Ascending aorta (tissue), 2 donors: ENCODE results near the gene FOLR2. TPM values are rescaled to one million over a fixed set of nuclear protein-coding genes. Genes with fewer than 3 reads are reported as not detected.

Experiments used
- DNase-seq, 2 donors: peaks; one replicate each; pipeline ENCODE4 v3.0.0-alpha.2; 2019; ENCODE audit warnings: low spot score in 2 of 2
- H3K27ac ChIP-seq, 2 donors: fragments of 200-600 bp; sonication (generic); one replicate each; pipeline ENCODE4 v1.5.1; 2016 to 2017; ENCODE audit warnings: mild to moderate bottlenecking in 1 of 2
- H3K27me3 ChIP-seq: fragments of 200-600 bp; sonication (generic); one replicate; pipeline ENCODE4 v1.5.1; 2017
- H3K36me3 ChIP-seq, 2 donors: fragments of 200-600 bp; sonication (generic); one replicate each; pipeline ENCODE4 v1.5.1; 2016
- H3K4me1 ChIP-seq, 2 donors: fragments of 200-600 bp; sonication (generic); one replicate each; pipeline ENCODE4 v1.5.1; 2016 to 2017; ENCODE audit warnings: mild to moderate bottlenecking in 1 of 2
- H3K4me3 ChIP-seq, 2 donors: fragments of 200-600 bp; sonication (generic); one replicate each; pipeline ENCODE4 v1.5.1; 2016 to 2017; ENCODE audit warnings: mild to moderate bottlenecking in 1 of 2
- H3K9me3 ChIP-seq, 2 donors: fragments of 200-600 bp; sonication (generic); one replicate each; pipeline ENCODE4 v1.5.1; 2016
- intact Hi-C: fragments of 100-400 bp; cut with DNase I; formaldehyde crosslinking; loops from one replicate; pipeline ENCODE4 v1.15.1; 2023
- total RNA-seq: library from RNA; depleted of rRNA; stranded (reverse); fragments of >200 nt; gene quantifications from one replicate; pipeline ENCODE4 v1.1.0, GENCODE V29; 2016
- TF ChIP-seq, protein P1 (sequence below), 3 experiments: fragments of 200-600 bp in 2 of 3; fragments of 450-650 bp in 1 of 3; sonication (generic) in 2 of 3; IDR thresholded peaks; one replicate each; pipeline ENCODE4 v1.5.1; 2016 to 2019; ENCODE audit warnings: antibody characterized with exemption in 3 of 3, mild to moderate bottlenecking in 1 of 3, moderate library complexity in 1 of 3

FOLR2 gene
- total RNA-seq, 1 donor from 2014 or later, result 34.5 TPM

- Histone ChIP-seq H3K36me3 (peaks cover 69 to 83% of the 10 kb centered on the region in 2 donors), H3K27ac (no peak overlapping the region), H3K4me3 (no peak overlapping the region), H3K9me3 (no peaks in the 10 kb centered on the region), H3K27me3 (no peaks in the 10 kb centered on the region), H3K4me1 (peaks cover 3 to 10% of the 10 kb centered on the region in 2 donors)
- peak in 1 of 2 donors; percentile 59 for DNase-seq
- intact Hi-C loops, result loop anchor here (10.0 kb wide), 2 partner anchors 775 to 1645 kb away; partner anchors contain the start of genes COA4, NADSYN1 and PAAF1
- TF ChIP-seq, protein P1, sequence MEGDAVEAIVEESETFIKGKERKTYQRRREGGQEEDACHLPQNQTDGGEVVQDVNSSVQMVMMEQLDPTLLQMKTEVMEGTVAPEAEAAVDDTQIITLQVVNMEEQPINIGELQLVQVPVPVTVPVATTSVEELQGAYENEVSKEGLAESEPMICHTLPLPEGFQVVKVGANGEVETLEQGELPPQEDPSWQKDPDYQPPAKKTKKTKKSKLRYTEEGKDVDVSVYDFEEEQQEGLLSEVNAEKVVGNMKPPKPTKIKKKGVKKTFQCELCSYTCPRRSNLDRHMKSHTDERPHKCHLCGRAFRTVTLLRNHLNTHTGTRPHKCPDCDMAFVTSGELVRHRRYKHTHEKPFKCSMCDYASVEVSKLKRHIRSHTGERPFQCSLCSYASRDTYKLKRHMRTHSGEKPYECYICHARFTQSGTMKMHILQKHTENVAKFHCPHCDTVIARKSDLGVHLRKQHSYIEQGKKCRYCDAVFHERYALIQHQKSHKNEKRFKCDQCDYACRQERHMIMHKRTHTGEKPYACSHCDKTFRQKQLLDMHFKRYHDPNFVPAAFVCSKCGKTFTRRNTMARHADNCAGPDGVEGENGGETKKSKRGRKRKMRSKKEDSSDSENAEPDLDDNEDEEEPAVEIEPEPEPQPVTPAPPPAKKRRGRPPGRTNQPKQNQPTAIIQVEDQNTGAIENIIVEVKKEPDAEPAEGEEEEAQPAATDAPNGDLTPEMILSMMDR (IDR thresholded peaks at IDR 0.05), result no peak
Observed at GRCh38 chr11:72229925-72230763, 13.6 kb downstream of the FOLR2 start.

- Histone ChIP-seq H3K27me3 (no peaks in the 10 kb centered on the region), H3K4me3 (no peak overlapping the region), H3K9me3 (no peaks in the 10 kb centered on the region), H3K4me1 (peaks cover 0 to 7% of the 10 kb centered on the region in 2 donors), H3K27ac (no peak overlapping the region), H3K36me3 (peaks cover 76 to 90% of the 10 kb centered on the region in 2 donors)
- TF ChIP-seq, protein P1 (IDR thresholded peaks at IDR 0.05), result no peak
- DNase-seq, result no peak
- intact Hi-C loops, result no loop called here
Observed at GRCh38 chr11:72230764-72231365, 14.3 kb downstream of the FOLR2 start.

- TF ChIP-seq, protein P1 (IDR thresholded peaks at IDR 0.05), result no peak
- peaks cover 78 to 93% of the 10 kb centered on the region in 2 donors for H3K36me3 ChIP-seq
- peaks cover 0 to 1% of the 10 kb centered on the region in 2 donors for H3K4me1 ChIP-seq
- H3K4me3 ChIP-seq, result no peak overlapping the region
- no peaks in the 10 kb centered on the region for H3K27me3 ChIP-seq
- DNase-seq, result peak in 1 of 2 donors; percentile 53
- intact Hi-C loops, result no loop called here
- no peaks in the 10 kb centered on the region for H3K9me3 ChIP-seq
- H3K27ac ChIP-seq, result no peak overlapping the region
Observed at GRCh38 chr11:72231396-72232259, 15.0 kb downstream of the FOLR2 start.

GRCh38 chr11:72232260-72233055, 15.9 kb downstream of the FOLR2 start:
- TF ChIP-seq, protein P1 (IDR thresholded peaks at IDR 0.05), result no peak
- no peaks in the 10 kb centered on the region for H3K4me1 ChIP-seq
- no peaks in the 10 kb centered on the region for H3K9me3 ChIP-seq
- no peak overlapping the region for H3K4me3 ChIP-seq
- no peaks in the 10 kb centered on the region for H3K27me3 ChIP-seq
- intact Hi-C loops, result no loop called here
- DNase-seq, result peak in 1 of 2 donors; percentile 62
- no peak overlapping the region for H3K27ac ChIP-seq
- peaks cover 82 to 93% of the 10 kb centered on the region in 2 donors for H3K36me3 ChIP-seq
